ENCODE results near the gene KCNAB3.

KCNAB3 gene

GRCh38 chr17:7880076-7880868 is 49.4 kb downstream of the KCNAB3 start:
- DNase-seq (ENCODE audit: low read depth in 2 of 2): no peak

- DNase-seq (ENCODE audit: low read depth in 2 of 2): no peak
These were observed 51.4 kb downstream of the KCNAB3 start for GRCh38 chr17:7878234-7878633.

- DNase-seq (ENCODE audit: low read depth in 2 of 2): no peak
These were observed 53.8 kb downstream of the KCNAB3 start for GRCh38 chr17:7875804-7876370.

- no peak for DNase-seq (ENCODE audit: low read depth in 2 of 2)
These were observed 56.6 kb downstream of the KCNAB3 start for GRCh38 chr17:7873051-7873450.

All from stimulated activated CD4-positive, alpha-beta T cell treated with anti-CD3 and anti-CD28 coated beads, Interleukin-1b, Interleukin-23, amount 100 ng/mL, for 4 hours (primary cell).